WTC11 (cell line): ENCODE measurements around the gene TAX1BP3. TPM values are rescaled to one million over a fixed set of nuclear protein-coding genes. Genes with fewer than 3 reads are reported as not detected.

Source experiments
- ATAC-seq: fragments of 200-7000 bp; cut with Tn5 transposase; 2 replicates; pipeline ENCODE4 v1.10.0; 2021; ENCODE audit warnings: mild to moderate bottlenecking, moderate library complexity
- CTCF ChIA-PET: fragments of 300-600 bp; sonication (Branson Sonifier 250); formaldehyde crosslinking; loops from one replicate; lab custom pipeline; 2021; ENCODE audit warnings: antibody characterized with exemption; lab: Charles Lee
- POLR2A ChIA-PET: fragments of 350-600 bp; sonication (Branson Sonifier 250); formaldehyde crosslinking; loops from one replicate; lab custom pipeline; 2021; ENCODE audit warnings: antibody characterized with exemption; lab: Charles Lee
- DNase-seq: peaks from one replicate; pipeline ENCODE4 v3.0.0; 2021; ENCODE audit warnings: low spot score
- H3K27ac Mint-ChIP-seq: 2 replicates; pipeline ENCODE4 v1.8.0; 2021; ENCODE audit warnings: mixed read lengths
- H3K27me3 Mint-ChIP-seq: 2 replicates; pipeline ENCODE4 v1.8.0; 2021; ENCODE audit warnings: low read depth, mild to moderate bottlenecking, moderate library complexity, mixed read lengths
- H3K36me3 Mint-ChIP-seq: 2 replicates; pipeline ENCODE4 v1.8.0; 2021; ENCODE audit warnings: mixed read lengths
- H3K4me1 Mint-ChIP-seq: 2 replicates; pipeline ENCODE4 v1.8.0; 2022; ENCODE audit warnings: mixed read lengths
- H3K4me3 Mint-ChIP-seq: 2 replicates; pipeline ENCODE4 v1.8.0; 2021; ENCODE audit warnings: mild to moderate bottlenecking, moderate library complexity, mixed read lengths
- H3K9me3 Mint-ChIP-seq: 2 replicates; pipeline ENCODE4 v1.8.0; 2021; ENCODE audit warnings: mixed read lengths
- CREB1 ChIP-seq: sonication (generic); formaldehyde crosslinking; IDR thresholded peaks from 2 replicates; pipeline ENCODE4 v1.8.0; 2023; ENCODE audit warnings: mild to moderate bottlenecking, missing genetic modification reagents
- ELF4 ChIP-seq: sonication (generic); formaldehyde crosslinking; IDR thresholded peaks from 2 replicates; pipeline ENCODE4 v1.8.1; 2022; ENCODE audit warnings: low read depth, mild to moderate bottlenecking, moderate library complexity, missing genetic modification reagents
- FOXJ3 ChIP-seq: sonication (generic); formaldehyde crosslinking; IDR thresholded peaks from 2 replicates; pipeline ENCODE4 v1.9.0; 2021; ENCODE audit warnings: missing genetic modification reagents, mild to moderate bottlenecking, borderline replicate concordance
- GABPB1 ChIP-seq: sonication (generic); formaldehyde crosslinking; IDR thresholded peaks from 2 replicates; pipeline ENCODE4 v1.8.1; 2023; ENCODE audit warnings: mild to moderate bottlenecking, missing genetic modification reagents
- MYBL2 ChIP-seq: sonication (generic); formaldehyde crosslinking; IDR thresholded peaks from 2 replicates; pipeline ENCODE4 v1.8.1; 2023; ENCODE audit warnings: mild to moderate bottlenecking, moderate library complexity, missing genetic modification reagents
- PRRX2 ChIP-seq: fragments of 250-450 bp; sonication (Bioruptor Pico); IDR thresholded peaks from 2 replicates; pipeline ENCODE4 v1.8.0; 2021; ENCODE audit warnings: mild to moderate bottlenecking
- ZNF263 ChIP-seq: sonication (generic); formaldehyde crosslinking; IDR thresholded peaks from 2 replicates; pipeline ENCODE4 v1.8.1; 2022; ENCODE audit warnings: low read depth, mild to moderate bottlenecking, moderate library complexity, missing genetic modification reagents
- ZNF317 ChIP-seq: sonication (generic); formaldehyde crosslinking; IDR thresholded peaks from 2 replicates; pipeline ENCODE4 v1.8.1; 2023; ENCODE audit warnings: low read depth, mild to moderate bottlenecking, moderate library complexity, missing genetic modification reagents, borderline replicate concordance
- total RNA-seq: library from RNA; stranded (reverse); gene quantifications from 3 replicates; pipeline ENCODE4 v1.2.3, GENCODE V29; 2021
- TF ChIP-seq, protein P1 (sequence below): sonication (generic); formaldehyde crosslinking; IDR thresholded peaks from 2 replicates; pipeline ENCODE4 v1.8.1; 2023; ENCODE audit warnings: mild to moderate bottlenecking, missing genetic modification reagents, borderline replicate concordance
- TF ChIP-seq, protein P2 (sequence below): sonication (generic); formaldehyde crosslinking; conservative IDR thresholded peaks from 2 replicates; pipeline ENCODE4 v1.8.1; 2022; ENCODE audit warnings: mild to moderate bottlenecking, missing genetic modification reagents
- TF ChIP-seq, protein P3 (sequence below): fragments of 200-600 bp; IDR thresholded peaks from 2 replicates; pipeline ENCODE4 v1.8.0; 2022; ENCODE audit warnings: antibody characterized with exemption
- TF ChIP-seq, protein P4 (sequence below): sonication (generic); formaldehyde crosslinking; IDR thresholded peaks from 2 replicates; pipeline ENCODE4 v1.8.1; 2022; ENCODE audit warnings: mild to moderate bottlenecking, missing genetic modification reagents, moderate library complexity, borderline replicate concordance
- TF ChIP-seq, protein P5 (sequence below): sonication (generic); formaldehyde crosslinking; IDR thresholded peaks from 2 replicates; pipeline ENCODE4 v1.8.0; 2023; ENCODE audit warnings: missing genetic modification reagents, mild to moderate bottlenecking, borderline replicate concordance

The TAX1BP3 gene
- total RNA-seq, 1 experiment from 2014 or later: 76.2 TPM

DNA sequence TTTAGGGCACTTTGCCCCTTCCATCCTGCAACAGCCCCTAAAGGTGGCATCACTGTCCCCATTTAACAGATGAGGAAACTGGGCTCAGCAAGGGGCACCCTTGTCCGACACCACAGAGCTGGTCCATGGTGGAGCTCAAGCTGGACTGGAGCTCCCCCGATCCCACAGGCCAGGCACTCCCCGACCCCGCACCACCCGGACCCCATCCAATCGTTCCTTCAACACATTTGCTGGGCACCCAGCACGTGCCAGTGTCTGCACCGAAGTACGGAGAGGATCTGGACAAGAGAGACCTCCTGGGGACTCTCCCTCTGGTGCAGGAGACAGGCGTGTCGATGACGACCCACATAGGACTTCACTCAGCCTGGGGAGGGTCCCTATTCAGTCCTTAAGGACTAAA is 13.7 kb upstream of the TAX1BP3 start:
- H3K4me3 Mint-ChIP-seq: no peak overlapping the region
- peaks cover 7% of the 10 kb centered on the region for H3K4me1 Mint-ChIP-seq
- DNase-seq (no peak), ATAC-seq (no peak)
- ChIA-PET CTCF (interaction anchor here (0.7 to 2.7 kb wide), 19 partner anchors 9 to 211 kb away, joined by 3 to 85 read pairs (median 10); partner anchors contain the start of genes CAMKK1, EMC6, HASPIN and P2RX5), POLR2A (no interaction called here)
- H3K27ac Mint-ChIP-seq: no peak overlapping the region
- no peaks in the 10 kb centered on the region for H3K36me3 Mint-ChIP-seq
- H3K9me3 Mint-ChIP-seq: no peaks in the 10 kb centered on the region
- TF ChIP-seq, protein P1, sequence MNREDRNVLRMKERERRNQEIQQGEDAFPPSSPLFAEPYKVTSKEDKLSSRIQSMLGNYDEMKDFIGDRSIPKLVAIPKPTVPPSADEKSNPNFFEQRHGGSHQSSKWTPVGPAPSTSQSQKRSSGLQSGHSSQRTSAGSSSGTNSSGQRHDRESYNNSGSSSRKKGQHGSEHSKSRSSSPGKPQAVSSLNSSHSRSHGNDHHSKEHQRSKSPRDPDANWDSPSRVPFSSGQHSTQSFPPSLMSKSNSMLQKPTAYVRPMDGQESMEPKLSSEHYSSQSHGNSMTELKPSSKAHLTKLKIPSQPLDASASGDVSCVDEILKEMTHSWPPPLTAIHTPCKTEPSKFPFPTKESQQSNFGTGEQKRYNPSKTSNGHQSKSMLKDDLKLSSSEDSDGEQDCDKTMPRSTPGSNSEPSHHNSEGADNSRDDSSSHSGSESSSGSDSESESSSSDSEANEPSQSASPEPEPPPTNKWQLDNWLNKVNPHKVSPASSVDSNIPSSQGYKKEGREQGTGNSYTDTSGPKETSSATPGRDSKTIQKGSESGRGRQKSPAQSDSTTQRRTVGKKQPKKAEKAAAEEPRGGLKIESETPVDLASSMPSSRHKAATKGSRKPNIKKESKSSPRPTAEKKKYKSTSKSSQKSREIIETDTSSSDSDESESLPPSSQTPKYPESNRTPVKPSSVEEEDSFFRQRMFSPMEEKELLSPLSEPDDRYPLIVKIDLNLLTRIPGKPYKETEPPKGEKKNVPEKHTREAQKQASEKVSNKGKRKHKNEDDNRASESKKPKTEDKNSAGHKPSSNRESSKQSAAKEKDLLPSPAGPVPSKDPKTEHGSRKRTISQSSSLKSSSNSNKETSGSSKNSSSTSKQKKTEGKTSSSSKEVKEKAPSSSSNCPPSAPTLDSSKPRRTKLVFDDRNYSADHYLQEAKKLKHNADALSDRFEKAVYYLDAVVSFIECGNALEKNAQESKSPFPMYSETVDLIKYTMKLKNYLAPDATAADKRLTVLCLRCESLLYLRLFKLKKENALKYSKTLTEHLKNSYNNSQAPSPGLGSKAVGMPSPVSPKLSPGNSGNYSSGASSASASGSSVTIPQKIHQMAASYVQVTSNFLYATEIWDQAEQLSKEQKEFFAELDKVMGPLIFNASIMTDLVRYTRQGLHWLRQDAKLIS (CRISPR knock-in tag): no peak
- TF ChIP-seq CREB1 (CRISPR knock-in tag) (no peak), FOXJ3 (CRISPR knock-in tag) (no peak), MYBL2 (CRISPR knock-in tag) (no peak), ZNF317 (CRISPR knock-in tag) (no peak)
- TF ChIP-seq, protein P2, sequence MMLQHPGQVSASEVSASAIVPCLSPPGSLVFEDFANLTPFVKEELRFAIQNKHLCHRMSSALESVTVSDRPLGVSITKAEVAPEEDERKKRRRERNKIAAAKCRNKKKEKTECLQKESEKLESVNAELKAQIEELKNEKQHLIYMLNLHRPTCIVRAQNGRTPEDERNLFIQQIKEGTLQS (CRISPR knock-in tag): no peak
- TF ChIP-seq, protein P3, sequence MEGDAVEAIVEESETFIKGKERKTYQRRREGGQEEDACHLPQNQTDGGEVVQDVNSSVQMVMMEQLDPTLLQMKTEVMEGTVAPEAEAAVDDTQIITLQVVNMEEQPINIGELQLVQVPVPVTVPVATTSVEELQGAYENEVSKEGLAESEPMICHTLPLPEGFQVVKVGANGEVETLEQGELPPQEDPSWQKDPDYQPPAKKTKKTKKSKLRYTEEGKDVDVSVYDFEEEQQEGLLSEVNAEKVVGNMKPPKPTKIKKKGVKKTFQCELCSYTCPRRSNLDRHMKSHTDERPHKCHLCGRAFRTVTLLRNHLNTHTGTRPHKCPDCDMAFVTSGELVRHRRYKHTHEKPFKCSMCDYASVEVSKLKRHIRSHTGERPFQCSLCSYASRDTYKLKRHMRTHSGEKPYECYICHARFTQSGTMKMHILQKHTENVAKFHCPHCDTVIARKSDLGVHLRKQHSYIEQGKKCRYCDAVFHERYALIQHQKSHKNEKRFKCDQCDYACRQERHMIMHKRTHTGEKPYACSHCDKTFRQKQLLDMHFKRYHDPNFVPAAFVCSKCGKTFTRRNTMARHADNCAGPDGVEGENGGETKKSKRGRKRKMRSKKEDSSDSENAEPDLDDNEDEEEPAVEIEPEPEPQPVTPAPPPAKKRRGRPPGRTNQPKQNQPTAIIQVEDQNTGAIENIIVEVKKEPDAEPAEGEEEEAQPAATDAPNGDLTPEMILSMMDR: no peak
- no peaks in the 10 kb centered on the region; the same call in none of the 2 replicates for H3K27me3 Mint-ChIP-seq

DNA sequence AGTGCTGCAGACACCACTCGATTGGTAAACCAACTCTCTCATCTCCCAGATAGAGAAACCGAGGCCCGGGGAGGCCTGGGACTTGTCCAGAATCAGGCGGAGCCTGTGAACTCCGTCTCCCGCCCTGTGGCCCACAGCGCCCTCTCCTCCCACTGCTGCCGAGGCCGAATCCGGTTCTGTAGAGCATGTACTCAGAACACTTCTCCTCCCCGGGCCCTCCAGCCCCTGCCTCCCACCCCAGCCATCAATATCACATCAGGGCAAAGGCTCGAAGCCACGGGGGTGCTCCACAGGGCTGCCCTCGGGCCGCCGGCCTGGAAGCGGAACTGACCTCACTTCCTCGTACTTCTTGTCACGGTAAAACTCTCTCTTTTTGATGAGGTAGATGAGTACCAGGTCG is 13.2 kb upstream of the TAX1BP3 start:
- ChIA-PET CTCF (interaction anchor here (2.4 to 2.7 kb wide), 2 partner anchors 15 to 56 kb away, joined by 27 to 85 read pairs; partner anchors contain the start of gene P2RX5), POLR2A (no interaction called here)
- H3K4me1 Mint-ChIP-seq: peaks cover 7% of the 10 kb centered on the region
- TF ChIP-seq, protein P4, sequence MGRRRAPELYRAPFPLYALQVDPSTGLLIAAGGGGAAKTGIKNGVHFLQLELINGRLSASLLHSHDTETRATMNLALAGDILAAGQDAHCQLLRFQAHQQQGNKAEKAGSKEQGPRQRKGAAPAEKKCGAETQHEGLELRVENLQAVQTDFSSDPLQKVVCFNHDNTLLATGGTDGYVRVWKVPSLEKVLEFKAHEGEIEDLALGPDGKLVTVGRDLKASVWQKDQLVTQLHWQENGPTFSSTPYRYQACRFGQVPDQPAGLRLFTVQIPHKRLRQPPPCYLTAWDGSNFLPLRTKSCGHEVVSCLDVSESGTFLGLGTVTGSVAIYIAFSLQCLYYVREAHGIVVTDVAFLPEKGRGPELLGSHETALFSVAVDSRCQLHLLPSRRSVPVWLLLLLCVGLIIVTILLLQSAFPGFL (CRISPR knock-in tag): no peak
- no peak for TF ChIP-seq ZNF263
- TF ChIP-seq, protein P5, sequence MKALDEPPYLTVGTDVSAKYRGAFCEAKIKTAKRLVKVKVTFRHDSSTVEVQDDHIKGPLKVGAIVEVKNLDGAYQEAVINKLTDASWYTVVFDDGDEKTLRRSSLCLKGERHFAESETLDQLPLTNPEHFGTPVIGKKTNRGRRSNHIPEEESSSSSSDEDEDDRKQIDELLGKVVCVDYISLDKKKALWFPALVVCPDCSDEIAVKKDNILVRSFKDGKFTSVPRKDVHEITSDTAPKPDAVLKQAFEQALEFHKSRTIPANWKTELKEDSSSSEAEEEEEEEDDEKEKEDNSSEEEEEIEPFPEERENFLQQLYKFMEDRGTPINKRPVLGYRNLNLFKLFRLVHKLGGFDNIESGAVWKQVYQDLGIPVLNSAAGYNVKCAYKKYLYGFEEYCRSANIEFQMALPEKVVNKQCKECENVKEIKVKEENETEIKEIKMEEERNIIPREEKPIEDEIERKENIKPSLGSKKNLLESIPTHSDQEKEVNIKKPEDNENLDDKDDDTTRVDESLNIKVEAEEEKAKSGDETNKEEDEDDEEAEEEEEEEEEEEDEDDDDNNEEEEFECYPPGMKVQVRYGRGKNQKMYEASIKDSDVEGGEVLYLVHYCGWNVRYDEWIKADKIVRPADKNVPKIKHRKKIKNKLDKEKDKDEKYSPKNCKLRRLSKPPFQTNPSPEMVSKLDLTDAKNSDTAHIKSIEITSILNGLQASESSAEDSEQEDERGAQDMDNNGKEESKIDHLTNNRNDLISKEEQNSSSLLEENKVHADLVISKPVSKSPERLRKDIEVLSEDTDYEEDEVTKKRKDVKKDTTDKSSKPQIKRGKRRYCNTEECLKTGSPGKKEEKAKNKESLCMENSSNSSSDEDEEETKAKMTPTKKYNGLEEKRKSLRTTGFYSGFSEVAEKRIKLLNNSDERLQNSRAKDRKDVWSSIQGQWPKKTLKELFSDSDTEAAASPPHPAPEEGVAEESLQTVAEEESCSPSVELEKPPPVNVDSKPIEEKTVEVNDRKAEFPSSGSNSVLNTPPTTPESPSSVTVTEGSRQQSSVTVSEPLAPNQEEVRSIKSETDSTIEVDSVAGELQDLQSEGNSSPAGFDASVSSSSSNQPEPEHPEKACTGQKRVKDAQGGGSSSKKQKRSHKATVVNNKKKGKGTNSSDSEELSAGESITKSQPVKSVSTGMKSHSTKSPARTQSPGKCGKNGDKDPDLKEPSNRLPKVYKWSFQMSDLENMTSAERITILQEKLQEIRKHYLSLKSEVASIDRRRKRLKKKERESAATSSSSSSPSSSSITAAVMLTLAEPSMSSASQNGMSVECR (CRISPR knock-in tag): no peak
- TF ChIP-seq, protein P2 (CRISPR knock-in tag): no peak
- TF ChIP-seq GABPB1 (CRISPR knock-in tag): no peak
- no peak for TF ChIP-seq PRRX2
- no peak for TF ChIP-seq ELF4
- no peaks in the 10 kb centered on the region for H3K36me3 Mint-ChIP-seq
- no peak for DNase-seq
- no peak overlapping the region for H3K4me3 Mint-ChIP-seq
- no peak for ATAC-seq
- no peak overlapping the region for H3K27ac Mint-ChIP-seq
- no peaks in the 10 kb centered on the region for H3K9me3 Mint-ChIP-seq
- H3K27me3 Mint-ChIP-seq: no peaks in the 10 kb centered on the region; the same call in none of the 2 replicates
